ENCODE results near the gene TMEM60.
"Not testable (repeated sequence)": the region's sequence is repeated elsewhere in the genome, so short reads cannot be mapped to it uniquely, and the experiment has no call there.

The TMEM60 gene

DNA sequence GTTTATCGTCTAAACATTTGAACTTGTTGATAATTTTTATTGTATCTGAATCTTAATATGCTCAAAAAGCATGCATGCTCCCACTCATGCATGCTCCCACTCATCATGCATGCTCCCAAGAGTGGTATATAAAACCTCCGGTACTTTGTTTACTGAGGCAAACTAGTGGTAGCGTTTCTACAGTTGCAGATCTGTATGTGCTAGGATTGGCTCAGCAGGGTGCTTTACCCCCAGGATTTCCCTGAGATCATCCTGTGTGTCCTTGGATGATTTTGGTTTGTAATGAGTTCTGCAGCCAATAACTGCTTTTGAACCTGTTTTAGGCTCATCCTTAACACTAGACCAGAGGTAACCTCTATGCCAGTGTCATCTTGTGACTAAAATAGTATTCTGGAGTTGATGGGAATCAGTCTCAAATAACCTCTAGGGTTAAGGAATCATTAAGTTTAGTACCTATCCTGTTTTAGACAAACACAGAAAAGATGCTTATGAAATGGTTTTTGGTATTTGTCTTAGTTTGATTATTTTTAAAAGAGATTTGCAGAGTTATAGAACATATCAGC lies 40.8 kb upstream of the TMEM60 start:
- Histone ChIP-seq H3K4ac (ENCODE audit: low read depth in 1 of 2, low read length in 2 of 2) (no peak overlapping the region), H3K36me3 (ENCODE audit: control insufficient read depth in 1 of 2, insufficient read depth in 2 of 2, low read depth in 1 of 2, low read length in 2 of 2) (no peaks in the 10 kb centered on the region), H3K79me1 (replicated peaks; ENCODE audit: low read length, poor library complexity, severe bottlenecking) (peaks cover 5% of the 10 kb centered on the region), H2AFZ (ENCODE audit: low read depth, low read length) (no peak overlapping the region), H2AK5ac (ENCODE audit: low read length, severe bottlenecking) (no peak overlapping the region), H3K9me3 (ENCODE audit: control insufficient read depth, low read length) (no peaks in the 10 kb centered on the region), H2BK12ac (ENCODE audit: low read length in 2 of 2) (no peak overlapping the region), H3K4me1 (ENCODE audit: control insufficient read depth, insufficient read depth, low read depth, low read length) (no peaks in the 10 kb centered on the region), H3K23ac (ENCODE audit: low read length in 2 of 2) (no peak overlapping the region), H4K91ac (ENCODE audit: low read length) (no peak overlapping the region), H3K14ac (ENCODE audit: low read length in 2 of 2) (no peak overlapping the region), H4K8ac (ENCODE audit: low read length) (no peak overlapping the region), H3K18ac (ENCODE audit: low read depth in 1 of 2, low read length in 2 of 2) (no peak overlapping the region), H3K27me3 (ENCODE audit: control insufficient read depth in 1 of 2, insufficient read depth in 1 of 2, low read length in 2 of 2) (no peaks in the 10 kb centered on the region), H3K27ac (ENCODE audit: low read length, poor library complexity, severe bottlenecking) (no peak overlapping the region), H2BK120ac (ENCODE audit: low read depth, low read length) (no peak overlapping the region), H3K9ac (ENCODE audit: low read length) (no peak overlapping the region), H2BK5ac (ENCODE audit: low read depth, low read length, poor library complexity, severe bottlenecking) (no peak overlapping the region), H3K4me2 (ENCODE audit: low read length, poor library complexity, severe bottlenecking) (no peak overlapping the region), H3K4me3 (ENCODE audit: insufficient read depth in 1 of 2, low read depth in 1 of 2, low read length in 2 of 2) (no peak overlapping the region), H2BK15ac (ENCODE audit: low read depth, poor library complexity, severe bottlenecking) (no peak overlapping the region)
- no peak for DNase-seq
- WGBS, result 40% methylated on average over 2 of the region's 3 CpGs

DNA sequence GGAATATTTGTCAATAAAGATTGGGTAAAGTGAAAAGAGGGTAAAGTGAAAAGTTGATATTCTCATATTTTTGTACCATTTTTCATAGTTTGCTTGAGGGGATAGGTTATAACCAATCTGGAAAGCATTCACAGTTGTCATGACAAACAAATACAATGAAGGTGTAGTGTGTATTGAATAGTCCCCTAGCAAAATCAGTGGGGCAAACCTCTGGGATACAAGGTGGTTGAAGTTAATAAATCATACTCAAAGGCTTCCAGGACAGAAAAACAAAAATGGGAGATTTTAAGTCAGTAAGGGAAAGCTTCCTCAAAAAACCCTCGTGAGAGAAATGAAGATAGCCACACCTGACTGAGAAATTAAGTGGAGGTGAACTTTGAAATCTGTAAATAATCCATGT lies 39.7 kb upstream of the TMEM60 start:
- no peaks in the 10 kb centered on the region for H3K36me3 ChIP-seq (ENCODE audit: control insufficient read depth in 1 of 2, insufficient read depth in 2 of 2, low read depth in 1 of 2, low read length in 2 of 2)
- no peak overlapping the region for H3K18ac ChIP-seq (ENCODE audit: low read depth in 1 of 2, low read length in 2 of 2)
- no peak overlapping the region for H3K14ac ChIP-seq (ENCODE audit: low read length in 2 of 2)
- no peaks in the 10 kb centered on the region for H3K9me3 ChIP-seq (ENCODE audit: control insufficient read depth, low read length)
- no peak overlapping the region for H2BK120ac ChIP-seq (ENCODE audit: low read depth, low read length)
- no peaks in the 10 kb centered on the region for H3K27me3 ChIP-seq (ENCODE audit: control insufficient read depth in 1 of 2, insufficient read depth in 1 of 2, low read length in 2 of 2)
- peaks cover 10% of the 10 kb centered on the region for H3K79me1 ChIP-seq (replicated peaks; ENCODE audit: low read length, poor library complexity, severe bottlenecking)
- H3K4me2 ChIP-seq (ENCODE audit: low read length, poor library complexity, severe bottlenecking), result no peak overlapping the region
- H3K27ac ChIP-seq (ENCODE audit: low read length, poor library complexity, severe bottlenecking), result no peak overlapping the region
- no peak overlapping the region for H2BK12ac ChIP-seq (ENCODE audit: low read length in 2 of 2)
- H3K9ac ChIP-seq (ENCODE audit: low read length), result no peak overlapping the region
- H3K4me3 ChIP-seq (ENCODE audit: insufficient read depth in 1 of 2, low read depth in 1 of 2, low read length in 2 of 2), result no peak overlapping the region
- 87% methylated on average over 1 of the region's 1 CpG for WGBS
- no peaks in the 10 kb centered on the region for H3K4me1 ChIP-seq (ENCODE audit: control insufficient read depth, insufficient read depth, low read depth, low read length)
- no peak overlapping the region for H2AK5ac ChIP-seq (ENCODE audit: low read length, severe bottlenecking)
- no peak overlapping the region for H3K23ac ChIP-seq (ENCODE audit: low read length in 2 of 2)
- no peak overlapping the region for H4K8ac ChIP-seq (ENCODE audit: low read length)
- no peak for DNase-seq
- H4K91ac ChIP-seq (ENCODE audit: low read length), result no peak overlapping the region
- no peak overlapping the region for H2BK5ac ChIP-seq (ENCODE audit: low read depth, low read length, poor library complexity, severe bottlenecking)
- H2AFZ ChIP-seq (ENCODE audit: low read depth, low read length), result no peak overlapping the region
- H2BK15ac ChIP-seq (ENCODE audit: low read depth, poor library complexity, severe bottlenecking), result no peak overlapping the region
- H3K4ac ChIP-seq (ENCODE audit: low read depth in 1 of 2, low read length in 2 of 2), result no peak overlapping the region

- no peak for DNase-seq
- Histone ChIP-seq H4K91ac (ENCODE audit: low read length) (no peak overlapping the region), H2BK120ac (ENCODE audit: low read depth, low read length) (no peak overlapping the region), H3K36me3 (ENCODE audit: control insufficient read depth in 1 of 2, insufficient read depth in 2 of 2, low read depth in 1 of 2, low read length in 2 of 2) (no peaks in the 10 kb centered on the region), H3K4ac (ENCODE audit: low read depth in 1 of 2, low read length in 2 of 2) (no peak overlapping the region), H3K4me2 (ENCODE audit: low read length, poor library complexity, severe bottlenecking) (no peak overlapping the region), H3K18ac (ENCODE audit: low read depth in 1 of 2, low read length in 2 of 2) (no peak overlapping the region), H2AFZ (ENCODE audit: low read depth, low read length) (no peak overlapping the region), H2AK5ac (ENCODE audit: low read length, severe bottlenecking) (no peak overlapping the region), H4K8ac (ENCODE audit: low read length) (no peak overlapping the region), H2BK12ac (ENCODE audit: low read length in 2 of 2) (no peak overlapping the region), H3K9me3 (ENCODE audit: control insufficient read depth, low read length) (no peaks in the 10 kb centered on the region), H3K27me3 (ENCODE audit: control insufficient read depth in 1 of 2, insufficient read depth in 1 of 2, low read length in 2 of 2) (no peaks in the 10 kb centered on the region), H2BK15ac (ENCODE audit: low read depth, poor library complexity, severe bottlenecking) (no peak overlapping the region), H2BK5ac (ENCODE audit: low read depth, low read length, poor library complexity, severe bottlenecking) (no peak overlapping the region), H3K23ac (ENCODE audit: low read length in 2 of 2) (no peak overlapping the region), H3K4me3 (ENCODE audit: insufficient read depth in 1 of 2, low read depth in 1 of 2, low read length in 2 of 2) (no peak overlapping the region), H3K27ac (ENCODE audit: low read length, poor library complexity, severe bottlenecking) (no peak overlapping the region), H3K79me1 (replicated peaks; ENCODE audit: low read length, poor library complexity, severe bottlenecking) (peaks cover 11% of the 10 kb centered on the region), H3K14ac (ENCODE audit: low read length in 2 of 2) (no peak overlapping the region), H3K9ac (ENCODE audit: low read length) (no peak overlapping the region), H3K4me1 (ENCODE audit: control insufficient read depth, insufficient read depth, low read depth, low read length) (no peaks in the 10 kb centered on the region)
- WGBS, result 22% methylated on average over 1 of the region's 2 CpGs
Observed at GRCh38 chr7:77837275-77837674, 39.0 kb upstream of the TMEM60 start.

- WGBS, result 100% methylated on average over 2 of the region's 2 CpGs
- H3K14ac ChIP-seq (ENCODE audit: low read length in 2 of 2); H3K27me3 ChIP-seq (ENCODE audit: control insufficient read depth in 1 of 2, insufficient read depth in 1 of 2, low read length in 2 of 2); H3K4me3 ChIP-seq (ENCODE audit: insufficient read depth in 1 of 2, low read depth in 1 of 2, low read length in 2 of 2); H2BK5ac ChIP-seq (ENCODE audit: low read depth, low read length, poor library complexity, severe bottlenecking); H2BK12ac ChIP-seq (ENCODE audit: low read length in 2 of 2); H3K27ac ChIP-seq (ENCODE audit: low read length, poor library complexity, severe bottlenecking); H2AFZ ChIP-seq (ENCODE audit: low read depth, low read length); H3K4ac ChIP-seq (ENCODE audit: low read depth in 1 of 2, low read length in 2 of 2); H2BK120ac ChIP-seq (ENCODE audit: low read depth, low read length); H3K36me3 ChIP-seq (ENCODE audit: control insufficient read depth in 1 of 2, insufficient read depth in 2 of 2, low read depth in 1 of 2, low read length in 2 of 2); H2BK15ac ChIP-seq (ENCODE audit: low read depth, poor library complexity, severe bottlenecking); DNase-seq; H3K4me2 ChIP-seq (ENCODE audit: low read length, poor library complexity, severe bottlenecking); H4K8ac ChIP-seq (ENCODE audit: low read length); H3K9ac ChIP-seq (ENCODE audit: low read length); H3K18ac ChIP-seq (ENCODE audit: low read depth in 1 of 2, low read length in 2 of 2); H3K4me1 ChIP-seq (ENCODE audit: control insufficient read depth, insufficient read depth, low read depth, low read length); H4K91ac ChIP-seq (ENCODE audit: low read length); H3K23ac ChIP-seq (ENCODE audit: low read length in 2 of 2); H2AK5ac ChIP-seq (ENCODE audit: low read length, severe bottlenecking); H3K9me3 ChIP-seq (ENCODE audit: control insufficient read depth, low read length): not testable (repeated sequence)
- H3K79me1 ChIP-seq (replicated peaks; ENCODE audit: low read length, poor library complexity, severe bottlenecking), result peaks cover 15% of the 10 kb centered on the region
Observed at GRCh38 chr7:77836425-77836824, 38.2 kb upstream of the TMEM60 start.
